Retinal pigment epithelial cell (primary cell): ENCODE results near the gene ZNF236.

Experiments
- DNase-seq: peaks from one replicate; pipeline ENCODE4 v3.0.0-alpha.2; 2010; ENCODE audit warnings: low read depth
- H3K4me3 ChIP-seq: 2 replicates; pipeline ENCODE4 v1.5.1; 2011; ENCODE audit warnings: mild to moderate bottlenecking, low read length, control low read depth, moderate library complexity
- TF ChIP-seq, protein P1 (sequence below): conservative IDR thresholded peaks from 2 replicates; pipeline ENCODE4 v1.5.1; 2011; ENCODE audit warnings: low read depth, low read length, control low read depth, inconsistent platforms

The ZNF236 gene

DNA sequence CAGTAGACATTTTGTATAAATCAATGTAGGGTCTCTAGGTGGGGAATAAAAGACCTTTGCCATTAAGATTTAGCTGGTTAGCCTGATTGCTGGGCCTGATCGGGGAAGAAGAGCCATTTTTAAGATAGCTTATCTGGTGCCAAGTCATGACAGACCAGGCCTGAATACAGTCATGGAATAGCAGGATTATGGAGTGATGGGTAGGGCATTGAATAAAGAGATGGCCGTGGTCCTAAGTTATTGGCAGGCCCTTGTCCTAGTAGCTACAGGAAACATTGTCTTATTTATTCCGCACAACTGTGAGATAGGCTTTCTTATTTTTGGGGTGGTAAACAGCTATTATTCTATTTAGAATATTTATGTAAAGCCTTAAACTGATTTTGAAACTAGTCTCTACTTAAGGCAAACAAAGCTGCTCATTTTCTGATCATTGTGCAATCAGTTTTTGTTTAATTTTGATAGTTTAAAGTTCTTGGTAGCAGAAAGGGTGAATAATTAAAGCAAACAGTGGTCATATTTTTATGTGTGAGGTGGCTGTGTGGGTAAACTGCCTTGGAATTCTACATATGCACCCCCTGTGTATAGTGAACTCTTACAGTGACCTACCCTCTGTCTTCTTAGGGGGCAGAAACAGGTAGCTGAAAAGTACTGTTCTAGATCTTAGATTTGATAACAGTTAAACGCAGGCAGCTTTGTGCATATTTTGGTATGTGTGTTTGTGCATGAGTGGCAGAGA lies 22.6 kb downstream of the ZNF236 start:
- TF ChIP-seq, protein P1, sequence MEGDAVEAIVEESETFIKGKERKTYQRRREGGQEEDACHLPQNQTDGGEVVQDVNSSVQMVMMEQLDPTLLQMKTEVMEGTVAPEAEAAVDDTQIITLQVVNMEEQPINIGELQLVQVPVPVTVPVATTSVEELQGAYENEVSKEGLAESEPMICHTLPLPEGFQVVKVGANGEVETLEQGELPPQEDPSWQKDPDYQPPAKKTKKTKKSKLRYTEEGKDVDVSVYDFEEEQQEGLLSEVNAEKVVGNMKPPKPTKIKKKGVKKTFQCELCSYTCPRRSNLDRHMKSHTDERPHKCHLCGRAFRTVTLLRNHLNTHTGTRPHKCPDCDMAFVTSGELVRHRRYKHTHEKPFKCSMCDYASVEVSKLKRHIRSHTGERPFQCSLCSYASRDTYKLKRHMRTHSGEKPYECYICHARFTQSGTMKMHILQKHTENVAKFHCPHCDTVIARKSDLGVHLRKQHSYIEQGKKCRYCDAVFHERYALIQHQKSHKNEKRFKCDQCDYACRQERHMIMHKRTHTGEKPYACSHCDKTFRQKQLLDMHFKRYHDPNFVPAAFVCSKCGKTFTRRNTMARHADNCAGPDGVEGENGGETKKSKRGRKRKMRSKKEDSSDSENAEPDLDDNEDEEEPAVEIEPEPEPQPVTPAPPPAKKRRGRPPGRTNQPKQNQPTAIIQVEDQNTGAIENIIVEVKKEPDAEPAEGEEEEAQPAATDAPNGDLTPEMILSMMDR, result no peak
- DNase-seq, result no peak
- no peak overlapping the region for H3K4me3 ChIP-seq

DNA sequence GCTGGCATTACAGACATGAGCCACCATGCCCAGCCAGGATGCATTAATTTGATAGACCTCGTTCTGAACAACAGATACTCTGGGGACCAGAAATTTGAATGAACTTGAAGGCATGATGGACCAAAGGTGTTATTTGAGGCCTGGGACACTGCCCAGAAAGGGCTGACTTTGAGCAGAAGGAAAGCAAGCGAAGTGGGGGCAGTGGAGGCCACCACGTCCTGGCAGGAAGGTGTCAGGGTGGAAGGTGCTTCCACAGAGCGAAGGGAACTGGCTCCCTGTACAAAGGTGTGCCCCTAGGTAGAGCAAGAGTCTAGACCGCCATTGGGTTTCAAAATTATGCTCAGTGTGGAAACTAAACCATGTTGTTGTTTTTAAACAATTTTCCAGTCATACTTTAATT lies 23.9 kb downstream of the ZNF236 start:
- no peak overlapping the region for H3K4me3 ChIP-seq
- no peak for DNase-seq
- TF ChIP-seq, protein P1, result no peak

DNA sequence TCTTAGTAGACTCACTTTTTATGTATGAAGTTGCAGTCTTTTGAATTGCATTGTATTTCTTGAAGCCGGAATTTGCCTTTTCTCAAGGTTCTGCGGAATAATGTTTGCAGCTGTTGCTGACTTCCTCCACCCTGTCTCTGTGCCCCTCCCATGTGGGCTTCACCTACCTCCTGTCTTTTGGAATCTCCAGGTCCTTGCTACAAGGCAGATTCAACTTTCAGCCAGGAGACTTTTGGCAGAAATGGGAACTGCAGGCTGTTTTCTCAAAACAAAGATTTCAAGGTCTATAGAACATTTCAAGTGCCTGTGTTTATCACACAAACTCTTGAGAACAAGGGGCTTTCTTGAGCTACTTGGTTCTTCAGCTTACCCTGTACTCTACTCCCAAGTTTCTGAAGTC lies 25.6 kb downstream of the ZNF236 start:
- DNase-seq, result no peak
- TF ChIP-seq, protein P1, result peak; percentile 36
- no peak overlapping the region for H3K4me3 ChIP-seq

DNA sequence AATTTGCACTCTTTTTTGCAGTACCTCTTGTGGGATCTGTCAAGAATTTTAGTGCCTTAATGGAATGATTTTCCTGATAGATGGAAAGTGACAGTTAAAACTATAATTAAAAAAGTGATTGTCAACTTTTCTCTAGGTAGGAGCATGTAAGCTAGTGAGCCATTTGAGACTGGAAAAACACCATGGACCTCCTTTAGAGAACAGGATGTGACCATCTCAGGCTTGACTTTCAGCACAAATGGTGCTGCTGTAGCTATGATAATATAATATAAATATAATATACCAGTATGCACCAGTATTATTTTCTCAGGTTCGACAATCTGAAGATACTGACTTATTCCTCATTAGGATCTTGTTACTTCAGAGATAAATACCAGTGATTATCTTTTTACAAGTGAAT lies 27.8 kb downstream of the ZNF236 start:
- TF ChIP-seq, protein P1, result no peak
- no peak for DNase-seq
- H3K4me3 ChIP-seq, result no peak overlapping the region

DNA sequence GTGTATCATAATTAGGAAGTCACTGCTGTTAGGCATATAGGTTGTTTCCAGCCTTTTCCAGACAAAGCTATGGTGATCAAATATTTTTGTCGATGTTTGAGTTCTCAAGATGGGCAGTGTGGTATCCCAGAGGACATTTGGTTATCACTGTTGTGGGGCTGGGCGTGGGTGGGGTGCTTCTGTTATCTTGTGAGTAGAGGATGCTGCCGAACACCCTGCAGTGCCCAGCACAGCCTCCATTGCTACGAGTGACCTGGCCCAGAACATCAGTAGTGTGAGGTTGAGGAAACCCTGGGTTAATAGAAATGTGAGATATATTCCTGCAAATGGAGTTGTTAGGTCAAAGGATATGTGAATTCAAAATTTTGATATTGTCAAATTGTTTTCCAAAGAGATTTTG lies 33.2 kb downstream of the ZNF236 start:
- H3K4me3 ChIP-seq, result no peak overlapping the region
- TF ChIP-seq, protein P1, result no peak
- no peak for DNase-seq

DNA sequence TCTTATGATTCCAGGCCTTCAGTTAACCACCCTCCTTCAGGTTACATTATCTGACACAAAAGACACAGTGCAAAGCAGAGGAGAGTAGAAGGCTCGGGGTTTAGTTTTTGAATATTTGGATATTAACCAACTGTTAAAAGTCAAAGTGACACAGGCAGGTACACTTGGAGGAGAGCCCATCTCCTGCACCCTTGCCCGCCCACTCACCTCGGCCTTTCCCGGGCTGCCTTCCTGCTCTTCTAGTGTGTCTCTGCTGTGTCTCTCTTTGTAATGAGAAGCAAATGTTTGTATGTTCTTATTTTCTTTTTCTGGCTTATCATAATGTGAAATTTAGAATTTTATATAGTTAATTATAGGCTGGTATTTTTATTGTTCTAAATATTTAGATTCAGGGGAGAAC lies 35.1 kb downstream of the ZNF236 start:
- no peak overlapping the region for H3K4me3 ChIP-seq
- TF ChIP-seq, protein P1, result no peak
- no peak for DNase-seq
